ENCODE results near the gene NAP1L4.

Gene NAP1L4

DNA sequence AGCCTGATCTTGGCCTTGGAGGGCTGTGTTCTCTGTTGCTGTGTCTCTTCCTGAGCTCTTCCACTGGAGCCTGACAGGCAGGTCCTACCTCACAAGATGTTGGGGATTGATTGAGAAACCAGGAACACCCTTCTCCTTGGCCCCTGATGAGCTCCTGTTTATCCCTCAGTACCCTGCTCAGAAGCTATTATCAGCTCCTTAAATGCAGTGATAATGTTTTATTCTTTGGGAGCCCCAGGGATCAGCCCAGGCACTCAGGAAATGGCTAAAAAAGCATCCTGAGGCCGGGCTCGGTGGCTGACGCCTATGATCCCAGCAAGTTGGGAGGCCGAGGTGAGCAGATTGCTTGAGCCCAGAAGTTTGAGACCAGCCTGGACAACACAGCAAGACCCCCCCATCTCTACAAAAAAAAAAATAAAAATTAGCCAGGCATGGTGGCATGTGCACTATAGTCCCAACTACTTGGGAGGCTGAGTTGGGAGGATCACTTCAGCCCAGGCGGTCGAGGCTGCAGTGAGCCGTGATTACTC is 58.0 kb downstream of the NAP1L4 start:
- no peak for DNase-seq

DNA sequence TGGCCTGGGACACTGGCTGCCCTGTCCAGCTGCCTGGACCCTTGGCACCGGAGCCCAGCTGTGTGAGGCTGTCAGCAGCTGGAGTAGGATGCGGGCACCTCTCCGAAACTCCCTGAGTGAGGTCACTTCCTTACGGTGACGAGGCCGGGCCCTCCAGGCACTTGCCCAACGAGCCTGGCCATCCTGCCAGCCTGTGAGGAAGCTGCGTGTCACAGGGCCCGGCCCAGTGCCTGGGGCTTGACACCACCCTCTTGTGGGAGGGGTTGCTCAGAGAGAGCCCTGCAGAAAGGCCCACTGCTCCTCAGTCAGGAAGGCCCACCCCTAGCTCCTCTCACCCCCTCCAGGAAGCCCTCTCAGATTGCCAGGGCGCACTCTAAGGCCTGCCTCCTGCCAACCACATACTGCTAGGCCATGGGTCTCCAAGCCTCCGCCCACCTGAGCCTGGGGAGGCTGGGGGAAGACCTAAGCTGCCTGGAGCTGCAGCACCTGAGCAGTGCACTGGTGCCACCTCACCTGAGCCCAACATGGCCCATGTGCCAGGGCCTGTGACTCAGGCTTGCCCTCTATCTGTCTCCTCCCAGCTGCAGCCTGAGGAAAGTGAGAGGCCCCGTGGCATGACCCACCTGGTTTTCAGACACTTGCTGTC is 58.6 kb downstream of the NAP1L4 start:
- DNase-seq: peak; percentile 71

DNA sequence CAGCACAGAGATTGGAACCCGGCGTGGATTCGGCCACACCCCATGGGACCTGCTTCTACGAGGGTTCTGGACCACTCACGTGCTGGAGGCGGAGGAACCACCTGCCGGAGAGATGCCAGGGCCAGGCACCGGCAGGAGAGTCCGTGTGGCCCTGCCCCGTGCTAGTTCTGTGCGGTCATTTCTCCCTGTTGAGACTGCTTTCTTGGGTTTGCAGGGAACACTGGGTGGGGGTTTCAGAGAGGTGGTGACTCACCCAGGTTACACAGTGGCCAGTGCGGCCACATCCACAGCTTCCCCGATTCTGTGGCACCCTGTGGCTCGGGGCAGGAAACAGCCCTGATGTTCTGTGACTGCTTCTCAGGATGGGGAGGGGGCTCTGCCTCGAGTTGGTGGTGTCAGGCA is 59.3 kb downstream of the NAP1L4 start:
- DNase-seq: no peak

DNA sequence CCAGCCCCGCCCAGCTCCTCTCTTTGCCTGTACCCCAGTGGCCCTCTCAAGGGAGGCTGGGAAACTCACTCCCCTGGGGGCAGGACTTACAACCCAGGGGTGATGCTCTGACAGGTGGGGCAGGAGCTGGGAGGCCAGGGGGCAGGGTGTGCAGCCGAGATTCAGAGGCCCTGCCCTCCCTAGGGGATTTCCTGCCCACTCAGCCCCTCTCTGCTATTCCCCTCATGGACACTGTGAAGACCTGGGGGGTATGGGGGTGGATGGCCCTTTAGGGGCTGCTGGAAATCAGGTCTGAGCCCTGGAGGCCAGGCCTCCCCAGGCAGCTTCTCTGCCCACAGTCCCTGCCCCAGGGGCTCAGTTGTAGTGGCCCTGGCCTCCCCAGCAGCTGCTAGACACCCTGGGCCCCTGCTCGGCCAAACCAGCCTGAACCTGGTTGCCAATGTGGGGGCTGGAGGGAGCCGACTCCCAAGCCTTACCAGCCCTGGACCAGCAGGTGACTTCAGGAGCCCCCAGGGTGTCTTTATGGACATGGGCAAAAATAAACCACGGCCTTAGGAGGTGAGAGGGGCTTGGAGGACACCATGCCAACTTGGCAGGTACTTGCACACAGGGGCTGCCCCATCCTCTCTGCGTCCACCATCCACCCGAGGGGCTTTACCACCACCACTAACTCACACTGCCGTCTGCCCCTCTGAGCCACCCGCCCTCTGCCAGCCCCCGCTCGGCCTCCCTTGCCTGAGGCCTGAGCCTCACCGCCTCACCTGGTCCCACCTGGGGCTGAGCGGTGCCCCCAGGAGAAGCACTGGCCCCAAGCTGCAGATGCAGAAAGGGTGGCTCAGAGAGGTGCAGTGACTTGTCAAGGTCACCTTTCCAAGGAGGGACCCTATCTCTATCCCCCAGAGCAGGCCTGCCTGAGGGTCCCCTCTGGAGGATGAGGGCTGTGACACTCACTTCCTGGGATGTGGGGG is 60.1 kb downstream of the NAP1L4 start:
- DNase-seq: no peak

DNA sequence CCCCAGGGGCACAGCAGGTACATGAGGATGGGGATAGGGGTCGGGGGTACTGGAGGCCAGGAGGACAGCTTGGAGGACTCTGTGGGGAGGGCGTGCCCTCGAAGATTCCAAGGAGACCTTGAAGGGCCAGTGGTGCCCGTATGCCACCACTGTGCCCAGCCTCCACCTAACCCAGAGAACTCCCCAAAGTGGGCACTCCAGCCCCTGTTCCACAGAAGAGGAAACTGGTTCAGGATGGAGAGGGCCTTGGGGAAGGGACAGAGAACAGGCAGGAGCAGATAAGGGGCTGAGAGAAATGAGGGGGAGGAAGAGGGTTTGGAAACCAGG is 60.7 kb downstream of the NAP1L4 start:
- no peak for DNase-seq

DNA sequence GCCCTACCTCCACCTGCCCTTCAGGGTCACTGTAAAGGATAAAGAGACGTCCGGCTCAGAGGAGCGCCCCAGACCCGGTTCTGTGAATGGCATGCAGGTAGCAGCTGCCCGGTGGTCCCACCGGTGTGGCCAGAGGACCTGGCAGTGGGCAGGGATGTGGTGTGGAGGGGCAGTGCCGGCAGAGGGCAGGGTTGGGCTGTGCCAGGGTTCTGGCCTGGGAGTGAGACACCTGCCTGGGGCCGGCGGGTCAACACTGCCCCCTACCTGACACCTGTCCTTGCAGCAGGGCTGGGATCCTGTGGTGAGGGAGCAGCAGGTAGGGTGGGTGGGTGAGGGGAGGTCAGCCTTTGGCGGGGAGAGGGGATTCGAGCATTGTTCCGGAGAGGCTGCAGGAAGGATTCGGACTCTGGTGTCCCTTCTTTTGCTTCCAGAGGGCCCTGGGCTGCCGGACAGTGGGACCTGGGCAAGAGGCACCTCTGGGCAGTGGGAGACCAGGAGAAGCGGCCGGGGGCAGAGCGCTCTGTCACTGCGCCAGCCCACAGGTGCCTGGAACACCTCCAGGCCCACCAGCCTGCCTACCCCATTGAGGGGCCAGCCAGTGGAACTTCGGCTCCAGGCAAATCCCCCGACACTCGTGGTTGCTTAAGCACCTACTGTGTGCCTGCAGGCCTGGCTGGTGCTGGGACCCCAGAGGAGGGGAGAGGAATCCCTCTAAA is 61.3 kb downstream of the NAP1L4 start:
- peak; percentile 69 for DNase-seq

DNA sequence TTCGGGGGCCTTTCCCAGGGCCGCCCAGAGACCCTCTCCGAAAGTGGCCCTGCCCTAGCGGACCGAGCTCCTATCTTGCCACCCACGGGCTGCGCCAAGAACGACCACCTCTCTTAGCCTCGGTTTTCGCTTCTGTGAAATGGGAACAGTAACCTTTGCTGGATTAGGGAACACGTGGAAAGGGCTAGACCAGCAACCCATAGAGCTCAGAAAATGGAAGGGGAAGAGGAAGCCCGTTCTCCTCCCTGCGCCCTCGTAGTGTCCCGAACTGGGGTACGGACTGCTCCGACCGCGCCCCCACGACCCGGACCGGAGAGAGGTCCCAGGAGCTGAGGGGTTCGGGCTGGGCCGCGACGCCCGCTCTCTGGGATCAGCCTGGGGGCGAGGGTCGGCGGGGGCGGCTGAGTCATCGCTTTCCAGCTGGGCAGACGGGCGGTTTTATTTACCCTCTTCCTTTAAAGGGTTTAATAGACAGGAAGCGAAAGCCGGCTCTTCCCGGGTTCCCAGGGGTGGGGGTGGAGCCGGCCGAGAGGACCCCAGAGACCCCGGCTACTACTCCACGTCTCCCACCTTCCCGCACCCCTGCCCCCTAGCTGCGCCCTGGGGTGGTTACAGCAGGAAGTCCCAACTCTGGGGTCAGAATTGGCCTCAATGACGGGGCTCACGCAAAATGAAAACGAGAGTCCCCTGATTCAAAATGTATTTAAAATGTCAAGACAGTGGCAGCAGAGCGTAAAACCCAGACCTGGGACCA is 62.0 kb downstream of the NAP1L4 start:
- peak; percentile 69 for DNase-seq

DNA sequence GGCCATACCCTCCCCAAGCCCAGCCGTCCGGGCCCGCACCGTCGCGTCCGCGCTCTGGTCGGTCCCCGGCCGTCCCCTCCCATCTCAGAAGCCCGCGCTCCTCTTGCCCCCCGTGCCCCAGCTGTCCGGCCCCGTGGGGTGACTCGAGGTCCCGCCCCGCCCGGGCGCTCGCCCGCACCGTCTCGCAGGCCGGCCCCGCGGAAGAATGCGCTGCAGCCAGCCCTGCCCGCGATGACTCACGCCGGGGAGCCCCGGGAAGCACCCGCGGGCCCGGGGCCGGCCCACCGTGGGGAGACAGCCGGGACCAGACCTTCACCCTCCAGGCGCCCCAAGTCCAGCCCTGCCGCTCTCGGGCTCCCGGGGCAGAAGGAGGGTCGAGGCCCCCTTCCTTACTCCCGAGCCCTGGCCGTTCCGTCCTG is 62.6 kb downstream of the NAP1L4 start:
- peak; percentile 67 for DNase-seq

DNA sequence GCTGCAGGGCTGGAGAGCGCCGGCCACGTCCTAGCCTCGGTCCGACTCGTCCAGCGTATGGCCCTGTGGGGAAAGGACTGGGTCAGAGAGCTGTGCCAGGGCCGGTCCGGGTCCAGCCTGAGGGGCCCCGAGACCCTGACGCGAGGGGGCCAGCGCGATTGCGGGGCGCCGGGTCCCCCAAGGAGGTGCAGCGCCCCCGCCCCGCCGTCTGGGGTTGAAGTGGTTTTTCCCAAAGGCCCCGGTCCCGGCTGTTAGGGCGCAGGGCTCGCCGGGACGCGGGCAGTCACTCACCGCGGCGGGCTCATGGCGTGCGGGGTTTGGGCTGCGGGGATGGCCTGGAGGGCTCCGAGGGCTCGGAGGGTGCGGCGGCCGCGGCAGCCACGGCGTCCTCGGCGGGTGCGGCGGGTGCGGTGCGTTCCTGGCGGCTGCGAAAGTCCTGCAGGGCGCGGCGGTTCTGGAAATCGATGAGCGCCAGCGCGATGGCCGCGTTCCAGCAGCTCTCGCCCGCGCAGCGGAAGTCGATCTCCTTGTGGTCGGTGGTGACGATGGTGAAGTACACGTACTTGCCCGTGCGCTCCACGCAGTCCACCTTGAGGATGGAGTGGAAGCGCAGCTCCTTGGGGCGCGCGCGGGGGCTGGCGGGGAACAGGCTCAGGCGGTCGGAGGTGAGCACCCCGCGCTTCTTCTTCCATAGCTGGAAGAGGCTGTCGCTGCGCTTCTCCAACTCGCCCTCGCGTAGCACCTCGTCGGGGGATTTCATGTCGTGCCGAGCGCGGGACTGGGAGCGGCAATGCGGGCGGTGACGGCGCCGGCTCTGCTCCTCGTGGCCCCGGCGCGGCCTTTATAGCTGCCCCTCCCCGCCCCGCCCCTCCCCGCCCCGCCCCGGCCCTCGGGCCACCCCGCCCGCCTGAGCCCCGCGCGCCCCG is 63.3 kb downstream of the NAP1L4 start, which contains the start of gene PHLDA2:
TSS of gene PHLDA2 (minus strand) at position 816 of the 926 bp plus-strand sequence. CDS start at position 760, 56 bp downstream.
- peak; percentile 75 for DNase-seq

DNA sequence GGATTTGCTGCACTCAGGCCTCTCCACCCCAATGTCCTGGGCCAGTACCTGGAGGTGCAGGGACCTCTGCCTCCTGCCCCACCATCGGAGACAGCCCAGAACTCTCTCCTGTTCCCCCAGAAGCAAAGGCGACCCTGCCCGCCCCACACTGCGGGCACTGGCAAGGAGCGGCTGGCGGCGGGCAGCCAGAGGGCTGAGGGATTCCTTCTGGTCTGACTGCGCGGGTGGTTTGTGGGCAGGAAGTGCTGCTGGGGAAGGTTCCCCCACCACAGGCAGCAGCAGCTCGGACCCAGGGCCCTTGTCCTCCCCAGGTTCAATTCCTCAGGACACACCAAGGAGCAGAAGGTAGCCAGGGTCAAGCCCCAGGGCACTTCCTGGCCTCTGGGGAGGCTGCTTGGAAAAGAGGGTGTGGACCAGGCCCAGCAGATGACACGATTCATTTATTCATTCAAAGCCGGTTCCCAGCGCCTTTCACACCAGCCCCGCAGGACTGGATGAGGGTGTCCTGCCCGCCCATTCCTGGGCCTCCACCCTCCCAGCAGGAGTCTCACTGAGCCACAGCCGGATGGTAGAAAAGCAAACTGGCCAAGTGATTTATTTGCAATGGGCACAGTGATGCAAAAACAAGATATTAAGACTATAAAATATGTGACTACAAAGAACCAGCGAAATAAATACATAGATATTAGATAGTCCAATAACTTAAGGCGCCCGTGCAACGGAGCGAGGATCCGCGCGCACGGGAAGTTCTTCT is 64.1 kb downstream of the NAP1L4 start:
- DNase-seq: no peak

DNA sequence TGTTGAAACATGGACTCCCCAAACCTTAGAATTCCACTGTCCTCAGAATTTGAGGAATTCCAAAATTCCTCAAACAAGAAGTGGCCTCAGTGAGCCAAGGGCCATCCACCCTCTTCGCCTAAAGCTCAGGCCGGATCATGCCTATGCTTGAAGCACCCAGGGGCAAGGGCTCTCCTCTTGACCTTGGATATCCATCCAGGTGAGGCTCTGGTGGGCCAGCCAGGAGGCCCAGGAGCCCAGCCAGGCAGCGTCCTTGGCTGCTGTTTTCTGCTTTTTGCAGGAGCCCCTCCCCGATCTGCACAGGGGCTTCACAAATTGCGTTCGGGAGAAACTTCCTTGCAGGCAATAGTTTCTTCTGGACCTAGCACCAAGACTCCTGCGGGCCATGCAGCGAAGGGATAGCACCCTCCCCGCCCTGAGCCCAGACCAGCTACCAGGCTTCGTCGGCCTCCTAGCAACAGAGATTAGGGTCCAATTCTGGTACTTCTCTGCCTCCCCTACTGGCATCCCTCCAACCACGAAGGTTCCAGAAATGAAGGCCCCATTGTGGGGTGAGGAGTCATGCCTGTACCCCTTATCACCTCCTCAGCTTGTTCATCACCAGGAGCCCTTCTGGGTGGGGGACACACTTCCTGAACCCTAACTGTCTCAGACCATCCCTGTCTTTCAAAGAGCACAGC is 64.9 kb downstream of the NAP1L4 start:
- DNase-seq: no peak

DNA sequence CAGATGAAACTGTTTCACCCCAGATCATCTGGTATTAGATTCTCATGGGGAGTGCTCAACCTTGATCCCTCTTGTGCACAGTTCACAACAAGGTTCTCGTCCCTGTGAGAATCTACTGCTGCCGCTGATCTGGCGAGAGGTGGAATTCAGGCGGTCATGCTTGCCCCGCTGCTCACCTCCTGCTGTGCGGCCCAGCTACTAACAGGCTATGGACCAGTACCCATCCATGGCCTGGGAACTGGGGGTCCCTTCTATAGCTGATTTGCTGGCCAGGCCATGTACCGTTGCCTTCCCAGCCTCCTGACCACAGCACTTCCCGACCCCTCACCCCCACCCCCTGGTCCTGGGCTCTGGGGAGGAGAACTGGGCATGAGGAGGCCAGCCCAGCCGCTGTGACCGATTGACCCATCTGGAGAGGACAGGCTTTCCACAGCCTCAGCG is 65.5 kb downstream of the NAP1L4 start:
- DNase-seq: no peak

DNA sequence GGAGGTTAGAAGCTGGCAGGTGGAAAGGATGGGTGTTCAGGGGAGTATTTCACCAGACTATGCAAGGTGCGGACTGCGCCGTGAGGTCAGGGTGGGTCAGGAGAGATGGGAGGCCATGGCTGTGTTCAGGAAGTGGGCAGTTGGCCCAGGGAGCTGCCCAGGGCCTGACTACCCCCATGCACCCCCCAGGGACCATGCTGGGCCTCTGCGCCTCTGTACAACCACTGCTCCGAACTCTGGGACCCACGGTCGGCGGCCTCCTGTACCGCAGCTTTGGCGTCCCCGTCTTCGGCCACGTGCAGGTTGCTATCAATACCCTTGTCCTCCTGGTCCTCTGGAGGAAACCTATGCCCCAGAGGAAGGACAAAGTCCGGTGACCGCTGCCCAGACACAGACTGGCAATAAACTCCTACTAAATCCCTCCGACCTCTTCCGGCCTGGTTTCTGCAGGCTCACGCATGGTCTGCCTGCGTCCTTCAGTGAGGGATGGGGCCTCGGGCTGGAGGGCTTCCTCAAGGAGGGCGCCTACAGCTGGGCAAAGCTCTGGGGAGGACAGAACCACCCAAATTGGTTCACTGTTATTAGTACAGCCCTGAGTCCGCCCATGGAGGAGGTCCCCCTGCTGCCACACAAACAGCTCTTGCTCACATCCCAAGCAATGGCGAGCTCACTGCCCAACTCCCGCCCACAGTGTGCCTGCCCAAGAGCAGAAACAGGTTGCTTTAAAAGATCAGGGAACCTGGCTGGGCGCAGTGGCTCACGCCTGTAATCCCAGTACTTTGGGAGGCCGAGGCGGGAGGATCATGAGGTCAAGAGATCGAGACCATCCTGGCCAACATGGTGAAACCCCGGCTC is 67.1 kb downstream of the NAP1L4 start:
- DNase-seq: no peak

DNA sequence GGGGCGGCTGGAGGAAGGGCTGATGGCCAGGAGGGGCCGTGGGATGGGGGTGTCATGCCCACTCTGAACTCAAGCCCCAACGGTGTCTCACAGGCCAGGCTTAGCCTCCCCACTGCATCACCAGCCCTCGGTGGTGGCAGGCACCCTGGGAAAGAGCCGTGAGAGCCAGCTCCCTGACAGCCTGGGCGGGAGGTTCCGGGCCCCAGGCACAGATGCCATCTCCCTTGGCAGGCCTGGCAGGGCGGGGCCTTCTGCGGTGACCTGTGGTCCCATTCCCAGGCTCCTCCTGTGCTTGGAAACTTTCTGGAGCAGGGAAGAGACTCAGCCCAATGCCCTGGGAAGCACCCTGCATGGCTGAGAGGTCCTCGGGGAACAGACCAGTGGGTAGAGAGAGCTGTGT is 67.7 kb downstream of the NAP1L4 start:
- DNase-seq: no peak

DNA sequence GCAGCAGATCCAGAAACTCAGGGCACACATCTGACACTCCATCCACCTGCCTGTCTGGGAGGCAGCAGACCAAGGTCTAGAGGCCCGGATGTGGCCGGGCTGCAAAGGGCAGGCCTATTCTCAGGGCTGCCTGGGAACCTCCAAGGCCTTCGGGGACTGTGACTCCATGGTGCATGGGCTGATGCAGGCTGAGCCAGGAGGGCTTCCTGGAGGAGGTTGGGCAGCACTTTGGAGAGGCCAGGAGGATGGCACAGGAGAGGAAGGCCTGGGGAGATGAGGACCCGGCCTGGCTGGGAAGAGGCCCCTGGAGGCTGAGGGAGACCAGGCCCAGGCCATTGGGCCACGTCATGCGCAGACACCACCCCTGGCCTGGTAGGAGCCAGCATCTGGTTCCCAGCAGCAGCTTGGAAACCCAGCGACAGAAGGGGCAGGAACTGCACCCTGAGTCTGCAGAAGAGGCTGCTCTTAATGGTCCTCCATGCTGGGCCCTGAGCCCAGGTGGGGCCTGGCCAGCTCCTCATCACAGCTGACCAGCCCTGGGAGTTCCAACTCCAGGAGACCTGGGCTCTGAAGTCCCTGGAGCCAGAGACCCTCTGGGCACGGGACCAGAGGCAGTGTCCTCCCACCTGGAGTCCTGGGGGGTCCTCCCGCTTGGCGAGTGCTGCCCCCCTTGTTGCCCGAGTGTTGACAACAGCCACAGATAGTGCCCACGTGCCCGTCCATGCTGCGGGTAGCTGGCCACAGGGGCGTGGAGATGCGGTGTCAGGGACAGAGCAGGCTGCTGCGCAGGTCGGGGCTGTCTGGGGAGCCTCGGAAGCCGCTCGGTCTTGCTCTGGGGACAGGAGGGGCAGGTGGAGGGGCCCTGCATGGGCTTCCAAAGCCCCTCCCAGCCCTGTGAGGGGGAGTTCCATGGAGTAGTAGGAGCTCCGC is 68.4 kb downstream of the NAP1L4 start:
- DNase-seq: no peak

DNA sequence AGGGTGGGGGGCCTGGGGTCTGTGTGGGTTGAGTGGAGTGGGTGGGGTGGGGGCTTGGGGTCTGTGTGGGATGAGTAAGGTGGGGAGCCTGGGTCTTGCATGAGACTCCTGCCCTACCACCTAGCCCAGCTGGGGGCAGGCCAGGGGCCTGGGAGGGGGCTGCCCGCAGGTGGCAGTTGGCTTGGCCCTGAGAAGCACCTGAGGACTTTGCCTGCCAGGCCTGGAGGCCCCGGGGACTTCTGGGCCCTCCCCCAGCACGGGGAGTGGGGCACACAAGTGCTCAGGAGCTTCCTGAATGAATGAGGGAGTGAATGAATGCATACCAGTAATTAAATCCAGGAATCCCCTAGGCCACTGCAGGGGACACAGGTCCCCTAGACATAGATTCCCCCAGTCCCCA is 69.5 kb downstream of the NAP1L4 start:
- no peak for DNase-seq

DNA sequence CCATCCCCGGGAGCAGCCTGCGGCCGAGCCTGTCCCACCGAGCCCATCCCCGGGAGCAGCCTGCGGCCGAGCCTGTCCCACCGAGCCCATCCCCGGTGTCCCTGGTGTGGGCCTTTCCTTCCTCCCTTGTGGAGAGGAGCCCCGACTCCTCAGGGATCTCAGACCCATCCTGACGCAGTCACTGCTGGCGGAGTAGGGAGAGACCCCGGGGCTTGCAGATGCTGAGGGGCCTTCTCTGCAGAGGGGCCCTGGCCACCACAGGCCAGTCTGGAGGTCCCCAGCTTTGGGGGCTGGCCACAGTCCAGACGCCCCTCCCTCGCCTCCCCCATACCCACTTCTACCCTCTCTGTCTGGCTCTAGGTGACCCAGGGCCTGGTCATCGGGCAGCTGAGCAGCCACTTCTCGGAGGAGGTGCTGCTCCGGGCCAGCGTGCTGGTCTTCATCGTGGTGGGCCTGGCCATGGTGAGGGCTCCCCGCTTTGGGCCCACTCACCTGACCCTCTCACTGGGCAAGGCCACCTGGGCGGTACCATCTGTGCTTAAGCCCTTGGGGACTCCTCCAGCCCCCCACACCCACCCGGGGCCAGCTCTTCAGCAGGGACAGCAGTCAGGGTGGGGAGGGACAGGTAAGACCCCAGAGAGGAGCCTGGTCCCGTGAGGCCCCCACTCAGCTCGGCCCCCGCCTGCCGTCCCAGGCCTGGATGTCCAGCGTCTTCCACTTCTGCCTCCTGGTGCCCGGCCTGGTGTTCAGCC is 70.2 kb downstream of the NAP1L4 start:
- DNase-seq: no peak

Data from stimulated activated CD8-positive, alpha-beta memory T cell treated with anti-CD3 and anti-CD28 coated beads, Interleukin-4, amount 100 ng/mL, for 48 hours (primary cell).